Liver (tissue), 9 donors: Measurements from ENCODE around the gene LCN6. TPM values are rescaled to one million over a fixed set of nuclear protein-coding genes. Genes with fewer than 3 reads are reported as not detected.

Source experiments
- DNase-seq: peaks from one replicate; pipeline ENCODE4 v3.0.0-alpha.2; 2017; ENCODE audit warnings: low spot score
- H3K27ac ChIP-seq, 2 donors: one replicate each; pipeline ENCODE4 v1.7.0; 2013; ENCODE audit warnings: inconsistent platforms in 2 of 2, low read length in 2 of 2, control low read depth in 1 of 2, low read depth in 1 of 2, mild to moderate bottlenecking in 1 of 2
- H3K27me3 ChIP-seq, 4 donors: one replicate each; pipeline versions ENCODE4 v1.6.1 to v1.7.0; 2013; ENCODE audit warnings: low read length in 3 of 4, inconsistent platforms in 1 of 4, mild to moderate bottlenecking in 1 of 4, moderate library complexity in 1 of 4; ENCODE audit not compliant: control insufficient read depth in 4 of 4, insufficient read depth in 4 of 4
- H3K36me3 ChIP-seq, 4 donors: one replicate each; pipeline versions ENCODE4 v1.6.1 to v1.7.0; 2013; ENCODE audit warnings: low read length in 3 of 4, mild to moderate bottlenecking in 3 of 4, low read depth in 1 of 4, moderate library complexity in 1 of 4; ENCODE audit not compliant: control insufficient read depth in 4 of 4, insufficient read depth in 3 of 4
- H3K4me1 ChIP-seq, 4 donors: one replicate each; pipeline versions ENCODE4 v1.6.1 to v1.7.0; 2013; ENCODE audit warnings: low read length in 3 of 4, mild to moderate bottlenecking in 3 of 4, moderate library complexity in 1 of 4; ENCODE audit not compliant: control insufficient read depth in 4 of 4, insufficient read depth in 4 of 4
- H3K4me3 ChIP-seq, 3 donors: one replicate each; pipeline versions ENCODE4 v1.6.1 to v1.7.0; 2013; ENCODE audit warnings: low read length in 3 of 3, control low read depth in 1 of 3, low read depth in 1 of 3, mild to moderate bottlenecking in 1 of 3
- H3K9ac ChIP-seq, 2 donors: one replicate each; pipeline ENCODE4 v1.7.0; 2013; ENCODE audit warnings: low read length in 2 of 2, mild to moderate bottlenecking in 2 of 2, moderate library complexity in 2 of 2, control low read depth in 1 of 2, low read depth in 1 of 2
- H3K9me3 ChIP-seq, 4 donors: one replicate each; pipeline versions ENCODE4 v1.6.1 to v1.7.0; 2013; ENCODE audit warnings: low read length in 3 of 4; ENCODE audit not compliant: control insufficient read depth in 4 of 4
- ATF3 ChIP-seq: IDR thresholded peaks from 2 replicates; pipeline ENCODE4 v1.6.1; 2016; ENCODE audit warnings: antibody characterized with exemption
- CTCF ChIP-seq: fragments of 150-350 bp; IDR thresholded peaks from 2 replicates; pipeline ENCODE4 v1.5.1; 2017; ENCODE audit warnings: improper control_type of control experiment, low read depth, low read length; ENCODE audit not compliant: missing input control
- EGR1 ChIP-seq, 2 donors: IDR thresholded peaks; 2 replicates each; pipeline ENCODE4 v1.6.1; 2016 to 2018; ENCODE audit warnings: antibody characterized with exemption in 2 of 2, low read depth in 2 of 2
- FOXA1 ChIP-seq: IDR thresholded peaks from 2 replicates; pipeline ENCODE4 v1.6.1; 2016; ENCODE audit warnings: antibody characterized with exemption
- FOXA2 ChIP-seq: IDR thresholded peaks from 2 replicates; pipeline ENCODE4 v1.6.1; 2016; ENCODE audit warnings: antibody characterized with exemption
- GABPA ChIP-seq, 2 donors: IDR thresholded peaks in 1 of 2; conservative IDR thresholded peaks in 1 of 2; 2 replicates each; pipeline ENCODE4 v1.6.1; 2016; ENCODE audit warnings: antibody characterized with exemption in 2 of 2, mild to moderate bottlenecking in 1 of 2, moderate library complexity in 1 of 2
- MAX ChIP-seq: IDR thresholded peaks from 2 replicates; pipeline ENCODE4 v1.6.1; 2016; ENCODE audit warnings: antibody characterized with exemption
- NR2F2 ChIP-seq: IDR thresholded peaks from 2 replicates; pipeline ENCODE4 v1.6.1; 2016; ENCODE audit warnings: antibody characterized with exemption
- RAD21 ChIP-seq, 2 donors: IDR thresholded peaks; 2 replicates each; pipeline ENCODE4 v1.6.1; 2016; ENCODE audit warnings: antibody characterized with exemption in 2 of 2, mild to moderate bottlenecking in 2 of 2
- REST ChIP-seq: IDR thresholded peaks from 2 replicates; pipeline ENCODE4 v1.6.1; 2016; ENCODE audit warnings: antibody characterized with exemption, mild to moderate bottlenecking
- SP1 ChIP-seq: IDR thresholded peaks from 2 replicates; pipeline ENCODE4 v1.6.1; 2018; ENCODE audit warnings: antibody characterized with exemption, mild to moderate bottlenecking
- YY1 ChIP-seq: IDR thresholded peaks from 2 replicates; pipeline ENCODE4 v1.6.1; 2016; ENCODE audit warnings: antibody characterized with exemption, mild to moderate bottlenecking
- ZBTB33 ChIP-seq: IDR thresholded peaks from 2 replicates; pipeline ENCODE4 v1.6.1; 2016; ENCODE audit warnings: antibody characterized with exemption
- WGBS: extraction: QIAGEN DNeasy Blood & Tissue Kit; methylation state at CpG from one replicate; pipeline ENCODE4 v1.1.7; 2013; 5-methylcytosine and 5-hydroxymethylcytosine counted together
- polyA plus RNA-seq, 2 donors: library from polyadenylated mRNA; stranded (reverse) in 1 of 2; unstranded in 1 of 2; fragments of 200-250 nt in 1 of 2; fragments of >200 nt in 1 of 2; fragmentation: Nextera tagmentation in 1 of 2; extraction: Ambion mirVana in 1 of 2; gene quantifications; one replicate each; pipeline versions ENCODE4 v1.2.1 to v1.2.3, GENCODE V29; 2013 to 2015
- total RNA-seq, 2 donors: library from RNA; depleted of rRNA; stranded (reverse); fragments of >200 nt; gene quantifications; one replicate each; pipeline ENCODE4 v1.2.3, GENCODE V29; 2014
- donor health status: healthy.
- donor health status: healthy.
- donor health status: healthy.
- donor health status: healthy.
- donor health status: healthy.

The LCN6 gene
- total and polyA plus RNA-seq, 4 donors: 0.14 to 0.32 TPM; not detected in 2

- no peaks in the 10 kb centered on the region for H3K27me3 ChIP-seq
- H3K9ac ChIP-seq: no peak overlapping the region
- peaks cover 10 to 37% (median 31%) of the 10 kb centered on the region in 4 donors for H3K4me1 ChIP-seq
- no peak overlapping the region for H3K4me3 ChIP-seq
- TF ChIP-seq EGR1 (IDR thresholded peaks at IDR 0.05; ENCODE audit: low read depth in 2 of 2): no peak
- TF ChIP-seq YY1: no peak
- no peak for TF ChIP-seq ZBTB33
- no peak for TF ChIP-seq REST
- no peak for TF ChIP-seq RAD21 (IDR thresholded peaks at IDR 0.05)
- TF ChIP-seq MAX: no peak
- no peak for TF ChIP-seq ATF3
- no peak for TF ChIP-seq GABPA (IDR thresholded peaks at IDR 0.05 in 1 of 2, conservative IDR thresholded peaks at IDR 0.05 in 1 of 2)
- no peak for TF ChIP-seq NR2F2
- no peak for TF ChIP-seq FOXA2
- no peak for TF ChIP-seq FOXA1
- no peak for TF ChIP-seq SP1
- TF ChIP-seq CTCF: no peak
- 89% methylated on average over 14 of the region's 14 CpGs for WGBS
- no peak overlapping the region for H3K27ac ChIP-seq
- H3K9me3 ChIP-seq: no peaks in the 10 kb centered on the region
- no peak for DNase-seq
- peaks cover 0 to 2% (median under 1%) of the 10 kb centered on the region in 4 donors for H3K36me3 ChIP-seq
These were observed 46.1 kb upstream of the LCN6 start for GRCh38 chr9:136794281-136794999.
